Activated CD4-positive, alpha-beta T cell treated with anti-CD3 and anti-CD28 coated beads for 4 hours (primary cell): Measurements from ENCODE around the gene ADARB2.

Experiments
- DNase-seq, 2 donors: peaks; one replicate each; pipeline ENCODE4 v3.0.0-alpha.2; 2020

Gene ADARB2

GRCh38 chr10:1132584-1132983 is 604.7 kb downstream of the ADARB2 start:
- no peak for DNase-seq

- no peak for DNase-seq
Observed at GRCh38 chr10:1130995-1131790, 606.1 kb downstream of the ADARB2 start.

GRCh38 chr10:1130226-1130625 is 607.1 kb downstream of the ADARB2 start:
- DNase-seq: no peak

GRCh38 chr10:1128649-1129048 is 608.7 kb downstream of the ADARB2 start:
- DNase-seq: no peak

GRCh38 chr10:1128115-1128514 is 609.2 kb downstream of the ADARB2 start:
- no peak for DNase-seq

- DNase-seq: no peak
Observed at GRCh38 chr10:1127629-1128028, 609.7 kb downstream of the ADARB2 start.
